ENCODE data around the gene CCDC73. TPM values are rescaled to one million over a fixed set of nuclear protein-coding genes. Genes with fewer than 3 reads are reported as not detected.
"Not testable (repeated sequence)": the region's sequence is repeated elsewhere in the genome, so short reads cannot be mapped to it uniquely, and the experiment has no call there.

The CCDC73 gene
- total and polyA plus RNA-seq, 7 donors = not detected

DNA sequence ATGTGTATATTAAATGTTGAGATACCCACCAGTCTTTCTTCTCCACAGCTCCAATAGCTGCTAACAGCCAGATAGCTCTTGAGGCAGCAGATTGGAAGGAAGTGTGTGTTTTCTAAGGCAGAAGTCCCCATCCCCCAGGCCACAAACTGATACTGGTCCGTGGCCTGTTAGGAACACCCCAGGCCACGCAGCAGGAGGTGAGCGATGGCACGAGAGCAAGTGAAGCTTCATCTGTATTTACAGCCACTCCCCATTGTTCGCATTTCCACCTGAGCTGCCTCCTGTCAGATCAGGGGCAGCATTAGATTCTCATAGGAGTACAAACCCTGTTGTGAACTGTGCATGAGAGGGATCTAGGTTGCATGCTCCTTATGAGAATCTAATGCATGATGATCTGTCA is 12.7 kb downstream of the CCDC73 start:
- DNase-seq = no peak
- no peaks in the 10 kb centered on the region for H3K27me3 ChIP-seq
- TF ChIP-seq CTCF (IDR thresholded peaks at IDR 0.05) = no peak
- H3K27ac ChIP-seq = no peak overlapping the region
- no peak overlapping the region for H3K4me3 ChIP-seq
- no peaks in the 10 kb centered on the region for H3K4me1 ChIP-seq
- no peaks in the 10 kb centered on the region for H3K9me3 ChIP-seq
- H3K36me3 ChIP-seq = no peaks in the 10 kb centered on the region
- intact Hi-C loops (cut with DNase I) = no loop called here
- 71 to 79% methylated on average over 5 of the region's 5 CpGs for WGBS, 2 donors

DNA sequence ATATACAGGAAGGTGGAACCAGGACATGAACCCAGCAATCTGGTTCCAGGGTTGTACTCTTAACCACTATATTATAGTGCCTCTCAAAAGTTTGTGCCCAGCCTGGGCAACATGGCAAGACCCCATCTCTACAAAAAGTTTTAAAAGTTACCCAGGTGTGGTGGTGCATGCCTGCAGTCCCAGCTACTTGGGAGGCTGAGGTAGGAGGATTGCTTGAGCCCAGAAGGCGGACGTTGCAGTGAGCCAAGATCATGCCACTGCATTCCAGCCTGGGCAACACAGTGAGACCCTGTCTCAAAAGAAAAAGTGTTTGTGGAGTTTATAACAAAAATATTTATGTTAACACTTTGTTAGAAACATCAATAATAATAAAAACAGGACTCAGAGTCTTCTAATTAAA is 13.6 kb downstream of the CCDC73 start:
- intact Hi-C loops (cut with DNase I); H3K36me3 ChIP-seq; H3K4me3 ChIP-seq; H3K4me1 ChIP-seq; H3K9me3 ChIP-seq; H3K27ac ChIP-seq; H3K27me3 ChIP-seq; DNase-seq: not testable (repeated sequence)
- WGBS, 2 donors = 87 to 92% methylated on average over 2 of the region's 2 CpGs

- DNase-seq = no peak
- no peaks in the 10 kb centered on the region for H3K27me3 ChIP-seq
- TF ChIP-seq POLR2AphosphoS5 (IDR thresholded peaks at IDR 0.05) = no peak
- TF ChIP-seq CTCF (IDR thresholded peaks at IDR 0.05) = no peak
- TF ChIP-seq POLR2A (IDR thresholded peaks at IDR 0.05) = no peak
- TF ChIP-seq EP300 (IDR thresholded peaks at IDR 0.05) = no peak
- no peaks in the 10 kb centered on the region for H3K9me3 ChIP-seq
- intact Hi-C loops (cut with DNase I) = no loop called here
- no peaks in the 10 kb centered on the region for H3K36me3 ChIP-seq
- H3K4me1 ChIP-seq = no peaks in the 10 kb centered on the region
- no peak overlapping the region for H3K4me3 ChIP-seq
- no peak overlapping the region for H3K27ac ChIP-seq
Measured at GRCh38 chr11:32779136-32779535, 15.3 kb downstream of the CCDC73 start.

GRCh38 chr11:32775908-32776307 is 18.6 kb downstream of the CCDC73 start:
- TF ChIP-seq EP300 (IDR thresholded peaks at IDR 0.05) (no peak), POLR2AphosphoS5 (IDR thresholded peaks at IDR 0.05) (no peak), CTCF (IDR thresholded peaks at IDR 0.05) (no peak), POLR2A (IDR thresholded peaks at IDR 0.05) (no peak)
- 49 to 55% methylated on average over 2 of the region's 2 CpGs for WGBS, 2 donors
- no peaks in the 10 kb centered on the region for H3K36me3 ChIP-seq
- H3K27me3 ChIP-seq = no peaks in the 10 kb centered on the region
- intact Hi-C loops (cut with DNase I) = no loop called here
- H3K27ac ChIP-seq = no peak overlapping the region
- no peaks in the 10 kb centered on the region for H3K9me3 ChIP-seq
- H3K4me3 ChIP-seq = no peak overlapping the region
- no peak for DNase-seq
- H3K4me1 ChIP-seq = no peaks in the 10 kb centered on the region

DNA sequence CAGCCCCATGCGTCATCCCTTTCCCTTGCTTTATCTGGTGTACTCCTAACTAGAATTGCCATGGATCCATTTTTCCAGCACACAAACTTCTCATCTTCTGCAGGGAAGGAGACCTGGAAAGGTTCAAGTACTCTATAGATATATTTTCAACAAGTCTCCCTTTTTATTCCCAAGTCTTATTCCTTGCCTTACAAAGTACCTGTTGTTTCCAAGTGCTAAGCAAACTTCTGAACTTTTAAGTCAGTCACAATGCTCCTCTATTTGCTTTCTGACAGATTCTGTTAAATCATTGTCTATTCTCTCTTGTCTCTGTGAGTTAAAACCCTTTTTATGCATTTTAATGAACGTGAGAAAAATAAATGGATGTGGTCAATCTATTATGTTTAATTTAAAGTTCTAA is 20.4 kb downstream of the CCDC73 start:
- H3K27me3 ChIP-seq = no peaks in the 10 kb centered on the region
- no peaks in the 10 kb centered on the region for H3K36me3 ChIP-seq
- H3K4me3 ChIP-seq = no peak overlapping the region
- TF ChIP-seq EP300 (IDR thresholded peaks at IDR 0.05) = no peak
- no peaks in the 10 kb centered on the region for H3K4me1 ChIP-seq
- H3K9me3 ChIP-seq = no peaks in the 10 kb centered on the region
- 65 to 68% methylated on average over 2 of the region's 2 CpGs for WGBS, 2 donors
- intact Hi-C loops (cut with DNase I) = no loop called here
- DNase-seq = no peak
- H3K27ac ChIP-seq = no peak overlapping the region

DNA sequence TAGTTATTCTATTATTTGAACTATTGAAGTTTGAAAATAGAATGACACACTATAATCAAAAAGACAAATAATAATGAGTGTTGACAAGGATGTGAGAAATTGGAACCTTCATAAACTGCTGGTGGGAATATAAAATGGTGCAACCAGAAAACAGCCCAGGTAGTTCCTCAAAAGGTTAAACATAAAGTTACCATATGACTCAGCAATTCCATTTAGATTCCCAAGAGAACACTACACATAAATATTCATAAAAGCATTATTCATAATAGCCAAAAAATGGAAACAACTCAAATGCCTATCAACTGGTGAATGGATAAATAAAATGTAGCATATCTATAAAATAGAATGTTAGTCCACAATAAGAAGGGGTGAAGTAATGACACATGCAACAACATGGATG is 21.7 kb downstream of the CCDC73 start:
- intact Hi-C loops (cut with DNase I) = no loop called here
- TF ChIP-seq POLR2A (IDR thresholded peaks at IDR 0.05) (no peak), CTCF (IDR thresholded peaks at IDR 0.05) (no peak), EP300 (IDR thresholded peaks at IDR 0.05) (no peak), POLR2AphosphoS5 (IDR thresholded peaks at IDR 0.05) (no peak)
- no peak overlapping the region for H3K4me3 ChIP-seq

GRCh38 chr11:32761774-32762173 is 32.7 kb downstream of the CCDC73 start:
- H3K9me3 ChIP-seq; H3K36me3 ChIP-seq; H3K4me1 ChIP-seq; intact Hi-C loops (cut with DNase I); DNase-seq; H3K4me3 ChIP-seq; H3K27ac ChIP-seq; H3K27me3 ChIP-seq: not testable (repeated sequence)
- 84 to 87% methylated on average over 2 of the region's 2 CpGs for WGBS, 2 donors

More for the DNA sequence above, 21.7 kb downstream of the CCDC73 start:
- Histone ChIP-seq H3K9me3 (no peaks in the 10 kb centered on the region), H3K4me1 (no peaks in the 10 kb centered on the region), H3K27ac (no peak overlapping the region), H3K27me3 (no peaks in the 10 kb centered on the region), H3K36me3 (no peaks in the 10 kb centered on the region)
- DNase-seq = no peak
